ENCODE measurements around the gene ADGRL3.

GRCh38 chr4:61541459-61541858 is 341.3 kb downstream of the ADGRL3 start:
- no peak for TF ChIP-seq TOX (CRISPR knock-in tag; IDR thresholded peaks at IDR 0.05; ENCODE audit: borderline replicate concordance)
- no peak for TF ChIP-seq GLIS3 (CRISPR knock-in tag; IDR thresholded peaks at IDR 0.05)
